Measurements from ENCODE around the gene KRT79. TPM values are rescaled to one million over a fixed set of nuclear protein-coding genes. Genes with fewer than 3 reads are reported as not detected.

KRT79 gene
- total and polyA plus RNA-seq, 5 donors: 0.09 TPM; not detected in 4

DNA sequence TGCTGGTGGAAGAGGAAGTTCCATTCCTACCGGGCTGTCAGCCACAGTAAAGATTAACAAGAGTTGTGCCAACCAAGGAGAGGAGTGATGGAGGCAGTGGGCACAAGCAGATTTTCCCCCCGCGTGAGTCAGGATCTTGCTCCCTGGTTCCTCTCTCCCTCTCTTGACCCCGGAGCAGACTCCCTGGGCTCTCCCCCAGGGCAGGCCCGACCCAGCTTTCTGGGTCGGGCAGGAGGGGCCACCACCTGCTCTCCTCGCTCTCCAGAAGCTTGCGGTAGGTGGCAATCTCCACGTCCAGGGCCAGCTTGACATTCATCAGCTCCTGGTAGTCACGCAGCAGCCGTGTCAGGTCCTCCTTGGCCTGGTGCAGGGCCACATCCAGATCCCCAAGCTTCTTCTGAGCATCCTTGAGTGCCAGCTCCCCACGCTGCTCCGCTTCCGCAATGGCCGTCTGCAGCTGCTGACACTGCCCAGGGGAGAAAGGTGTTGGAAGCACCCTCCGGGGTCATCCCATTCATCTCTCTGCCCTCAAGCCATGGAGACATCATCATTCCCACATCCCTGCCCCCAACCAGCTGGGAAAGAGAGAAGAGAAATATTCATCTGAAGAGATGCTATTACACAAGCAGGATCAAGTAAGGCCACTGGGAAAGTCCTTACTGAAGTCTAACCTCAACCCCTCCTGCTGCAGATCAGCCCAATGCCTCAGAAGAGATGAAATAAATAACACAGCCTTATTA is 11.2 kb downstream of the KRT79 start:
- Histone ChIP-seq H3K4me3 (ENCODE audit: low read length) (no peak overlapping the region), H3K9me3 (ENCODE audit: control insufficient read depth, low read length) (no peaks in the 10 kb centered on the region), H3K27me3 (ENCODE audit: control insufficient read depth, insufficient read depth) (no peaks in the 10 kb centered on the region), H3K27ac (ENCODE audit: low read length) (no peak overlapping the region), H3K4me1 (ENCODE audit: control insufficient read depth, insufficient read depth, low read length) (no peaks in the 10 kb centered on the region)
- 72% methylated on average over 16 of the region's 16 CpGs for WGBS
- intact Hi-C loops (cut with DNase I): no loop called here
- ATAC-seq (no peak), DNase-seq (no peak)

DNA sequence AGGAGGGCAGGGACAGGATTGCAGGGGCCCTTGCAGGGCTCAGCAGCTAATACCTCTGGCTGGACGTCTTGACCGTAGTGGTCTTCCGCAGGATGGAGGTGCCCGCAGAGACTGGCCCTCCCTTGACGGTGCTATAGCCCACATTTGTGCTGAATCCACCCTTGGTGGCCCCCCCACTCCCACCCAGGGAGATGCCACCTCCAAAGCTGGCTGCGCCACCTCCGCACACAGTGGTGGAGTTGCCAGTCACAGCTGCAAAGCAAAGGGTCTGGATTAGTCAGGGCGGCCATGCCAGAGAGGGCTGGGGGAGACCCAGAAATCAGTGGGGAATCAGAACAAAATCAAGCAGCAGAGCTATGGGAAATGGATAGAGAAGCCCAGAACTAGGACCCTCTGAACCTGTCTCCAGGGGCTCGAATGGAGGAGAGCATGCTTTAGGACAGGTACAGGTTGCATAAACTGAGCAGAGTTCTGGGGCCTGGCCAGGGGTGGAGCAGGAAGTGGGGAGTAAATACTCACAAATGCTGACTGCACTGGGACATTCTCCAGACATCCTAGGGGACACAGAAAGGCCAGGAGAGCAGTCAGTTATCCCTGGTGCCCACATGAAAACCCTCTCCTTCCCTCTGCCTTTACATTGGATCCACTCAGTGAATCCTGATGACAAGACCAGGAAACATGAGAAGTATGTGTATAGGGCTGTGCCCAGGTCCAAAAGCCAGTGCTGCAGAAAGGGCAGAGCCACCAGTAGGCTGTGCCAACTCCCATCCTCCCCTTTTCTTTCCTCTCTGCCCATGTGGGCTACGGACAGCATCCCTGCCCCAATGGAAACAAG is 12.1 kb downstream of the KRT79 start:
- no peak for ATAC-seq
- no peaks in the 10 kb centered on the region for H3K9me3 ChIP-seq (ENCODE audit: control insufficient read depth, low read length)

DNA sequence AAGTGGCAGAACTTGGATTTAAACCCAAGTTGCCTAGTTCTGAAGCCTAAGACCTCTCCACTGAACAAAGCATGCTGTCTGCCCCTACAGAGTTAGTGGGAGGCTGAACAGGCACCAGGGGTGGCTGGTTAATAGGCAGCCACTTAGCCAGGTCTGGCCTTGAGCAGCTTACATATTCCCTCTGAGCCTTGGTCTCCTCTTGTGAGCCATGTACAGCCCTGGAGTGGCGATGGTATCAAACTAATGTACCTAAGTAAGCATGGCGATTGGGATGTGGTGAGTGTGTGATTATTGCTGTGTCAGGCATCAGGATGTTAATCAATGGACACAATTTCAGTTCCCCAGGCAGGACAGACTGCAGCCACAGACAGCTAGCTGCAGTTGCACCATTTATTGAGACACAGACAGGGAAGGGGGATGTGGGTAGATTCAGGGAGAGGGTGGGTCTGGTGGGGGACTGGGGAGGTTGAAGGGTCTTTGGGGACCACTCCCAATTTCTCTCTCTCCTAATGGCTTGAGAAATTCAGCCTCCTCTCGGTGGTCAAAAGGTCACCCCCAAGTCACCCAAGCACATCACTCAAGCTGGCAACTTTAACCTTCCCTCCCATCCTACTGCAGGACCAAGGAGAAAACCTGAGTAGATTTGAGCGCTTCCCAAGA is 12.9 kb downstream of the KRT79 start:
- Histone ChIP-seq H3K4me1 (ENCODE audit: control insufficient read depth, insufficient read depth, low read length) (no peaks in the 10 kb centered on the region), H3K9me3 (ENCODE audit: control insufficient read depth, low read length) (no peaks in the 10 kb centered on the region), H3K27me3 (ENCODE audit: control insufficient read depth, insufficient read depth) (no peaks in the 10 kb centered on the region), H3K4me3 (ENCODE audit: low read length) (no peak overlapping the region), H3K27ac (ENCODE audit: low read length) (no peak overlapping the region)
- DNase-seq: no peak
- 89% methylated on average over 4 of the region's 4 CpGs for WGBS
- no peak for ATAC-seq
- intact Hi-C loops (cut with DNase I): no loop called here

More for the DNA sequence above, 12.1 kb downstream of the KRT79 start:
- intact Hi-C loops (cut with DNase I): no loop called here
- H3K27me3 ChIP-seq (ENCODE audit: control insufficient read depth, insufficient read depth): no peaks in the 10 kb centered on the region
- H3K27ac ChIP-seq (ENCODE audit: low read length): no peak overlapping the region
- no peak for DNase-seq
- H3K4me1 ChIP-seq (ENCODE audit: control insufficient read depth, insufficient read depth, low read length): no peaks in the 10 kb centered on the region
- WGBS: 85% methylated on average over 10 of the region's 10 CpGs
- H3K4me3 ChIP-seq (ENCODE audit: low read length): no peak overlapping the region

DNA sequence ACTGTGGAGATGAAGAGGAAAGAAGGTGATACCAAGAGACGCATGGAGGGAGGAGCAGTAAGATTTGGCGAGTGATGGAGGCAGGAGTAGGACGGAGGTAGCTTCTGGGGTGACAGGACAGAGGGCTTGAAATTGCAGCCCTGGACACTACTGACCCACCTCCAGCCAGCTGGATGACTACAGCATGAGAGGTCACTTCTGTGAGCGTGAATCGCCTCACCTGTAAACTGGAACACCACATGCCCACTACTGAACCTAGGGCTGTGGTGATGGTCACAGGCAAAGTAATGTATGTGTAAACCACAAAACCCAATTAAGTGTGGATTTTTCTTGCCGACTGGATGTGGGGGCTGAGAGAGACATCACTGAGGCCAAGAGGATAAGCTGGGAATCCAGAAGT is 13.6 kb downstream of the KRT79 start:
- intact Hi-C loops (cut with DNase I): no loop called here
- DNase-seq (no peak), ATAC-seq (no peak)
- 86% methylated on average over 6 of the region's 6 CpGs for WGBS
- H3K27me3 ChIP-seq (ENCODE audit: control insufficient read depth, insufficient read depth): no peaks in the 10 kb centered on the region
- no peak overlapping the region for H3K27ac ChIP-seq (ENCODE audit: low read length)
- H3K4me1 ChIP-seq (ENCODE audit: control insufficient read depth, insufficient read depth, low read length): no peaks in the 10 kb centered on the region
- no peaks in the 10 kb centered on the region for H3K9me3 ChIP-seq (ENCODE audit: control insufficient read depth, low read length)
- no peak overlapping the region for H3K4me3 ChIP-seq (ENCODE audit: low read length)

DNA sequence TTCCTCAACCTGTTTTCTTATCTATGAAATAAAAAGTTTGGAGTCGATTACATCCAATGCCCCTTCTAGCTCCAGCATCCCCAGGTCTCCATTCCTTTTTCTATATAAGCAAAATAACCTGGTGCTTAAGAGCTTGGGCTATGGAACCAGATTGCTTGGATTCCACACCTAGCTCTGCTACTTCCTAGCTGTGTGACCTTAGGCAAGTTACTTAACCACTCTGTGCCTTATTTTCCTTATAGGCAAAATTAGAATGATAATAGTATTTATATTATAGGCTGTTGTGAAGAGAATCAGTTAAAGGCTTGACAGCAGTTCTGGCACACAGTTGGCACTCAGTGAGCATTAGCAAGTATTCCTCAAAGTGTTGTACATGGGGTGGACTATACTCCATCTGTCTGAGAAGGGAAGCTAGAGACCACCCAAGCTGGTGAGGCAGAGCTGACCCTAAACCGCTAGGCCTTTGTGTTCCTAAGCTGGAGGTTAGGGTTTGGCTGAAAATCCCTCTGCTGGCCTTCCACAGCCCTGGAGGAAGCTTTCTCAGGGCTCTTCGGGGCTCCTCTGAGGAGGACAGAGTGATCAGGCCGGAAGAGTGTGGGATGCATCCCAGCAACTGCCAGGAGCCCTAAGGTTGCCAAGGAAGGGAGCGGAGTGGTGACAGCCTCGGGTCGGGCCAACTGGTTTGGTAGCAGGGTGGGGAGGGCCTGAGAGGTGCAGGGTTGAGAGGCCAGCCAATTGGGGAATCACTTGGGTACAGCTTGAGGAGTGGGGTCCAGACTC is 14.2 kb downstream of the KRT79 start:
- Histone ChIP-seq H3K4me3 (ENCODE audit: low read length) (no peak overlapping the region), H3K27me3 (ENCODE audit: control insufficient read depth, insufficient read depth) (no peaks in the 10 kb centered on the region), H3K9me3 (ENCODE audit: control insufficient read depth, low read length) (no peaks in the 10 kb centered on the region), H3K27ac (ENCODE audit: low read length) (no peak overlapping the region), H3K4me1 (ENCODE audit: control insufficient read depth, insufficient read depth, low read length) (no peaks in the 10 kb centered on the region)
- no peak for ATAC-seq
- intact Hi-C loops (cut with DNase I): no loop called here
- 65% methylated on average over 7 of the region's 7 CpGs for WGBS
- no peak for DNase-seq

DNA sequence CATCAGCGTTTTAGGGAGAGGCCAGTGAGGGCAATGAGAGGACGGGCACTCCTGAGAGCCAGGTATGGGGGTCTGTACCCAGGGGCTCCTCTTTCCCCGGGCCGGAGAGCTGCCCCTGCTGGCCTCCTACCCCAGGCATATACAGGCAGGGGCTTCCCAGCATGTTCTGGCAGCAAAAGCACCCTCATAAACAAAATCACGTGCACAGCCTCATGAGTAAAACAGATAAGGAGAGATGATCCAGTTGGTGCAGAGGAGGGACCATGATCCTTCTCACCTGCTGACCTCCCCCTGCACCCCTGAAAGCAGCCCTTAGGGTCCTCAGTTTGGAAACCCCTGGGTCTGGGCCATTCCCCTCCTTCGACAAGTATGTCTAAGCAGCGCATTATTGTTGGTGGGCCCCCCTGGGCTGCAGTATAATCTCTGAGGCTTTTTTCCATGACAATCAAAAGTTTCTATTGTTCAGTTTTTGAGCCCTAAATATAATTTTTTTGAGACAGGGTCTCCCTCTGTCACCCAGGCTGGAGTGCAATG is 15.2 kb downstream of the KRT79 start:
- no peaks in the 10 kb centered on the region for H3K4me1 ChIP-seq (ENCODE audit: control insufficient read depth, insufficient read depth, low read length)
- intact Hi-C loops (cut with DNase I): no loop called here
- H3K27ac ChIP-seq (ENCODE audit: low read length): no peak overlapping the region
- H3K4me3 ChIP-seq (ENCODE audit: low read length): no peak overlapping the region
- no peak for ATAC-seq
- H3K27me3 ChIP-seq (ENCODE audit: control insufficient read depth, insufficient read depth): no peaks in the 10 kb centered on the region
- 58% methylated on average over 7 of the region's 7 CpGs for WGBS
- DNase-seq: no peak
- H3K9me3 ChIP-seq (ENCODE audit: control insufficient read depth, low read length): no peaks in the 10 kb centered on the region

DNA sequence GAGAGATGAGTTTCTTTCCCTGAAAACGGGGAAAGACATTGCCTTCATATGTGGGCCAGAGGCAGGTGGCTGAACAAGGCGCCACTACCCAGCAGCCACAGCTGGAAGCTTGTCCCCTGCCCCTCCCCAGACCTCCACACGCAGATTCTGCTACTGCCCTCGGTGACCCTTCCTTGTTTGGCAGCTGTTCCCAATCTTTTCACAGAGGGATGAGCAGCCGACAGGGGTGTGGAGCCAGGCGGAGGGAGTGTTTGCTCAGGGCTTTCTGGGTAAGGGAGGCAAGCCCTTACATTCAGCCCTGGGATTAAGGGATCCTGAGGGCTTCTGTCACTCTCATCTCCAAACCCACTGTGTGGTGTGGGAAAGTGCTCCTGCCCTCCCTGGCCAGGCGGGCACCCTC is 15.7 kb downstream of the KRT79 start:
- intact Hi-C loops (cut with DNase I): no loop called here
- Histone ChIP-seq H3K27me3 (ENCODE audit: control insufficient read depth, insufficient read depth) (no peaks in the 10 kb centered on the region), H3K4me3 (ENCODE audit: low read length) (no peak overlapping the region), H3K9me3 (ENCODE audit: control insufficient read depth, low read length) (no peaks in the 10 kb centered on the region), H3K27ac (ENCODE audit: low read length) (no peak overlapping the region), H3K4me1 (ENCODE audit: control insufficient read depth, insufficient read depth, low read length) (no peaks in the 10 kb centered on the region)
- ATAC-seq (no peak), DNase-seq (no peak)
- WGBS: 40% methylated on average over 7 of the region's 7 CpGs

DNA sequence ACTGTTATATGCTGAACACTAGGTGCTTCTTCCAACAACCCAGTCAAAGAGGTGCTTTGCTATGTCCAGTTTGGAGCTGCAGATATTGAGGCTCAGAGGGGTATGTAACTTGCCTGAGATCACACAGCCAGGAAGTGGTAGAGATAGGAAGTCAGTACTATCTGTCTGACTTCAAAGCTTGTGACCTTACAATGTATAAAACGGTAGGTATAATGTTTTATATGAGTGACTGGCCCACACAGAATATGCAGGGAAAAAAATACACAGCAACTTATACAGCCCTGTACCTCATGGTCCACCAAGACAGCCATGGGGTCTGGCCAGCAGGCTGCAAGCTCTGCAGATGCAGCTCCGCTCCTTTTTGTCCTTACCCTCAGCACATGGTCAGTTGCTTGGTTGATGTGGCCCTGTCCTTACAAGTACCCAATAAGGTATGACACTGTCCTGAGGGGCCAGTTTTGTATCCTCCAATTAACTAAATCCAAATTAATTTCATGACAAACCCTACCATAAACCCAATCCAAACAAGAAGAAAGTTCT is 16.3 kb downstream of the KRT79 start:
- intact Hi-C loops (cut with DNase I): no loop called here
- no peaks in the 10 kb centered on the region for H3K9me3 ChIP-seq (ENCODE audit: control insufficient read depth, low read length)
- H3K27ac ChIP-seq (ENCODE audit: low read length): no peak overlapping the region
- ATAC-seq (no peak), DNase-seq (no peak)
- H3K4me1 ChIP-seq (ENCODE audit: control insufficient read depth, insufficient read depth, low read length): no peaks in the 10 kb centered on the region
- 72% methylated on average over 2 of the region's 2 CpGs for WGBS
- no peaks in the 10 kb centered on the region for H3K27me3 ChIP-seq (ENCODE audit: control insufficient read depth, insufficient read depth)
- H3K4me3 ChIP-seq (ENCODE audit: low read length): no peak overlapping the region

DNA sequence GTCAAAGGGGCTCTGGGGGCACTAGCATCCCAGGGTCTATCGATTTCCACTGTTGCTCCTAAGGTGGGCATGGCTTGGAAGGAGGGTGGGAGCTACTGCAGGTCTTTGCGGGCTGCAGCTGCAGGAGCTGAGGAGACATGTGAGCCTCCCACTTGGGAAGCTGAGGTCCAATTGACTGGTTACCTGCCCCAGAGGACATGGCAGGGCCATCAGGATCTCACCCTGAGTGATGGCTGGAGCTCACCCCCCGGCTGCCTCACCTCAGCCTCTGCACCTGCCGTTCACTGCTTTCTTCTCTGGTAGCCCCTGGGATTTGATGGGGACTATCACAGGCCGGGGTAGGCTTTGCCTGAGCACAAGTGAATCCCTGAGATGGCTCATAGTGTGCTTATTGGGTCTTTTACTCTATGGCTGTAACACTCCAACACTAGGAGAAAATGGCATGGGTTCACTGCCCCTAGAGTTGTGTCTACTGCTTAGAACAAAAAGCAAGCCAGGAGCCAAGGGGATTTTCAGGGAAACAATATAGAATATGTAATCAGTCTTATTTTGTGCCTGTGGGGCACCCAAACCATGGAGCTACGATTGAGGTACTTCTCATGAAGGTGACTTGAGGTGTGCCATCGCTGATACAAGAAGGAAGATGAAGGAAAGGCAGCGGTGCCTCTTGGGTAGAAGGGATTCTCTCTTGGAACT is 17.0 kb downstream of the KRT79 start:
- no peak overlapping the region for H3K4me3 ChIP-seq (ENCODE audit: low read length)
- no peaks in the 10 kb centered on the region for H3K4me1 ChIP-seq (ENCODE audit: control insufficient read depth, insufficient read depth, low read length)
- 89% methylated on average over 8 of the region's 8 CpGs for WGBS
- no peaks in the 10 kb centered on the region for H3K9me3 ChIP-seq (ENCODE audit: control insufficient read depth, low read length)
- intact Hi-C loops (cut with DNase I): no loop called here
- ATAC-seq: no peak
- H3K27me3 ChIP-seq (ENCODE audit: control insufficient read depth, insufficient read depth): no peaks in the 10 kb centered on the region
- DNase-seq: no peak
- no peak overlapping the region for H3K27ac ChIP-seq (ENCODE audit: low read length)
